ENCODE measurements around the gene THAP9.

GRCh38 chr4:82866706-82867385, 33.7 kb upstream of the THAP9 start:
- TF ChIP-seq FOXJ3 (CRISPR knock-in tag; IDR thresholded peaks at IDR 0.05) (no peak), USF2 (IDR thresholded peaks at IDR 0.05; ENCODE audit: borderline replicate concordance, low read depth, low read length) (no peak), REST (IDR thresholded peaks at IDR 0.05; ENCODE audit: low read depth, low read length) (no peak), RAD21 (IDR thresholded peaks at IDR 0.05; ENCODE audit: low read length) (no peak), JUND (IDR thresholded peaks at IDR 0.05) (no peak), POLR2AphosphoS5 (IDR thresholded peaks at IDR 0.05; ENCODE audit: low read depth, low read length) (no peak), MXI1 (IDR thresholded peaks at IDR 0.05; ENCODE audit: low read depth, low read length) (no peak), RXRA (IDR thresholded peaks at IDR 0.05; ENCODE audit: borderline replicate concordance, low read depth) (no peak), GABPA (IDR thresholded peaks at IDR 0.05; ENCODE audit: low read depth) (no peak), TEAD4 (IDR thresholded peaks at IDR 0.05; ENCODE audit: borderline replicate concordance, insufficient read depth) (no peak), RCOR1 (IDR thresholded peaks at IDR 0.05; ENCODE audit: low read length) (no peak)
- TF ChIP-seq, protein P1, sequence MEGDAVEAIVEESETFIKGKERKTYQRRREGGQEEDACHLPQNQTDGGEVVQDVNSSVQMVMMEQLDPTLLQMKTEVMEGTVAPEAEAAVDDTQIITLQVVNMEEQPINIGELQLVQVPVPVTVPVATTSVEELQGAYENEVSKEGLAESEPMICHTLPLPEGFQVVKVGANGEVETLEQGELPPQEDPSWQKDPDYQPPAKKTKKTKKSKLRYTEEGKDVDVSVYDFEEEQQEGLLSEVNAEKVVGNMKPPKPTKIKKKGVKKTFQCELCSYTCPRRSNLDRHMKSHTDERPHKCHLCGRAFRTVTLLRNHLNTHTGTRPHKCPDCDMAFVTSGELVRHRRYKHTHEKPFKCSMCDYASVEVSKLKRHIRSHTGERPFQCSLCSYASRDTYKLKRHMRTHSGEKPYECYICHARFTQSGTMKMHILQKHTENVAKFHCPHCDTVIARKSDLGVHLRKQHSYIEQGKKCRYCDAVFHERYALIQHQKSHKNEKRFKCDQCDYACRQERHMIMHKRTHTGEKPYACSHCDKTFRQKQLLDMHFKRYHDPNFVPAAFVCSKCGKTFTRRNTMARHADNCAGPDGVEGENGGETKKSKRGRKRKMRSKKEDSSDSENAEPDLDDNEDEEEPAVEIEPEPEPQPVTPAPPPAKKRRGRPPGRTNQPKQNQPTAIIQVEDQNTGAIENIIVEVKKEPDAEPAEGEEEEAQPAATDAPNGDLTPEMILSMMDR (IDR thresholded peaks at IDR 0.05) = no peak

All from SK-N-SH (cell line).